Putamen (tissue), 1 donor: ENCODE results near the gene FRMD3.

Experiments
- DNase-seq: peaks from one replicate; pipeline ENCODE4 v3.0.0-alpha.2; 2016; ENCODE audit warnings: low spot score

FRMD3 gene

GRCh38 chr9:83334320-83334719 is 203.9 kb downstream of the FRMD3 start:
- peak; percentile 60 for DNase-seq

- no peak for DNase-seq
These were observed 207.7 kb downstream of the FRMD3 start for GRCh38 chr9:83330207-83331196.

- DNase-seq = no peak
These were observed 210.2 kb downstream of the FRMD3 start for GRCh38 chr9:83327750-83328622.

GRCh38 chr9:83327323-83327722 is 210.9 kb downstream of the FRMD3 start:
- peak; percentile 7 for DNase-seq

- no peak for DNase-seq
These were observed 215.1 kb downstream of the FRMD3 start for GRCh38 chr9:83323148-83323547.

GRCh38 chr9:83322438-83322837 is 215.8 kb downstream of the FRMD3 start:
- no peak for DNase-seq

- no peak for DNase-seq
These were observed 221.0 kb downstream of the FRMD3 start for GRCh38 chr9:83317244-83317643.

GRCh38 chr9:83315649-83316048 is 222.6 kb downstream of the FRMD3 start:
- no peak for DNase-seq

GRCh38 chr9:83313781-83314180 is 224.4 kb downstream of the FRMD3 start:
- DNase-seq = no peak

GRCh38 chr9:83312537-83312936 is 225.7 kb downstream of the FRMD3 start:
- no peak for DNase-seq

- no peak for DNase-seq
These were observed 231.0 kb downstream of the FRMD3 start for GRCh38 chr9:83307066-83307724.

- DNase-seq = peak; percentile 71
These were observed 233.5 kb downstream of the FRMD3 start for GRCh38 chr9:83304686-83305085.

- no peak for DNase-seq
These were observed 238.6 kb downstream of the FRMD3 start for GRCh38 chr9:83299571-83299970.

- DNase-seq = no peak
These were observed 239.1 kb downstream of the FRMD3 start for GRCh38 chr9:83299094-83299493.

- DNase-seq = no peak
These were observed 242.1 kb downstream of the FRMD3 start for GRCh38 chr9:83296123-83296522.

- no peak for DNase-seq
These were observed 243.4 kb downstream of the FRMD3 start for GRCh38 chr9:83294816-83295215.

GRCh38 chr9:83291196-83291595 is 247.0 kb downstream of the FRMD3 start:
- no peak for DNase-seq

- DNase-seq = no peak
These were observed 247.5 kb downstream of the FRMD3 start for GRCh38 chr9:83290692-83291091.

- DNase-seq = no peak
These were observed 251.2 kb downstream of the FRMD3 start for GRCh38 chr9:83287021-83287420.

- DNase-seq = no peak
These were observed 252.6 kb downstream of the FRMD3 start for GRCh38 chr9:83285445-83286225.

- DNase-seq = no peak
These were observed 253.5 kb downstream of the FRMD3 start for GRCh38 chr9:83284746-83285145.
